ENCODE data around the gene CFAP54.
"Not testable (repeated sequence)": the region's sequence is repeated elsewhere in the genome, so short reads cannot be mapped to it uniquely, and the experiment has no call there.

Gene CFAP54

GRCh38 chr12:96493106-96493505, 3.7 kb downstream of the CFAP54 start:
- Histone ChIP-seq H3K36me3 (ENCODE audit: insufficient read depth, low read length) (no peaks in the 10 kb centered on the region), H3K4me3 (ENCODE audit: low read depth, low read length, poor library complexity, severe bottlenecking) (no peak overlapping the region), H3K27me3 (ENCODE audit: insufficient read depth, low read length) (no peaks in the 10 kb centered on the region), H3K9ac (ENCODE audit: low read length) (no peak overlapping the region), H4K20me1 (ENCODE audit: insufficient read depth, low read length) (no peaks in the 10 kb centered on the region), H3K4me1 (ENCODE audit: insufficient read depth, low read length, severe bottlenecking) (peaks cover 10% of the 10 kb centered on the region), H3K9me2 (ENCODE audit: low read depth, low read length) (no peaks in the 10 kb centered on the region), H2AFZ (ENCODE audit: low read length) (no peak overlapping the region), H3K9me3 (ENCODE audit: low read length) (no peaks in the 10 kb centered on the region), H3K27ac (ENCODE audit: low read depth, low read length, poor library complexity, severe bottlenecking) (no peak overlapping the region), H3K4me2 (ENCODE audit: low read length) (no peak overlapping the region), H3F3A (ENCODE audit: insufficient read depth, low read length) (no peaks in the 10 kb centered on the region), H3K79me2 (ENCODE audit: insufficient read depth, low read length) (no peaks in the 10 kb centered on the region)
- TF ChIP-seq, protein P1, sequence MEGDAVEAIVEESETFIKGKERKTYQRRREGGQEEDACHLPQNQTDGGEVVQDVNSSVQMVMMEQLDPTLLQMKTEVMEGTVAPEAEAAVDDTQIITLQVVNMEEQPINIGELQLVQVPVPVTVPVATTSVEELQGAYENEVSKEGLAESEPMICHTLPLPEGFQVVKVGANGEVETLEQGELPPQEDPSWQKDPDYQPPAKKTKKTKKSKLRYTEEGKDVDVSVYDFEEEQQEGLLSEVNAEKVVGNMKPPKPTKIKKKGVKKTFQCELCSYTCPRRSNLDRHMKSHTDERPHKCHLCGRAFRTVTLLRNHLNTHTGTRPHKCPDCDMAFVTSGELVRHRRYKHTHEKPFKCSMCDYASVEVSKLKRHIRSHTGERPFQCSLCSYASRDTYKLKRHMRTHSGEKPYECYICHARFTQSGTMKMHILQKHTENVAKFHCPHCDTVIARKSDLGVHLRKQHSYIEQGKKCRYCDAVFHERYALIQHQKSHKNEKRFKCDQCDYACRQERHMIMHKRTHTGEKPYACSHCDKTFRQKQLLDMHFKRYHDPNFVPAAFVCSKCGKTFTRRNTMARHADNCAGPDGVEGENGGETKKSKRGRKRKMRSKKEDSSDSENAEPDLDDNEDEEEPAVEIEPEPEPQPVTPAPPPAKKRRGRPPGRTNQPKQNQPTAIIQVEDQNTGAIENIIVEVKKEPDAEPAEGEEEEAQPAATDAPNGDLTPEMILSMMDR (IDR thresholded peaks at IDR 0.05; ENCODE audit: low read length): no peak
- no peak for TF ChIP-seq EZH2 (IDR thresholded peaks at IDR 0.05; ENCODE audit: borderline replicate concordance, low read length)

DNA sequence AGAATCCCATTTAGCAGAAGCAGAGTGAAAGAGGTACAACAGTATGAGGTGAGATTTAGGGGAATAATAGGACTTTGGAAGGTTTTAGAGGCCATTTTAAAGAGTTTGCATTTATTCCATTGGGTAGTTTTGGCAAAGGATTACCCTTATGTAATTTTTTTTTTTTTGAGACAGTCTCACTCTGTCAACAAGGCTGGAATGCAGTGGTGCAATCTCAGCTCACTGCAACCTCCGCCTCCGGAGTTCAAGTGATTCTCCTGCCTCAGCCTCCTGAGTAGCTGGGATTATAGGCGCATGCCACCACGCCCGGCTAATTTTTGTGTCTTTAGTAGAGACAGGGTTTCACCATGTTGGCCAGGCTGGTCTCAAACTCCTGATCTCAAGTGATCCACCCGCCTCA, 4.8 kb downstream of the CFAP54 start:
- H3K4me3 ChIP-seq (ENCODE audit: low read depth, low read length, poor library complexity, severe bottlenecking); H3K9me2 ChIP-seq (ENCODE audit: low read depth, low read length); H3K27ac ChIP-seq (ENCODE audit: low read depth, low read length, poor library complexity, severe bottlenecking); H3K36me3 ChIP-seq (ENCODE audit: insufficient read depth, low read length); H3K27me3 ChIP-seq (ENCODE audit: insufficient read depth, low read length); H2AFZ ChIP-seq (ENCODE audit: low read length); H3K9me3 ChIP-seq (ENCODE audit: low read length); H3K4me2 ChIP-seq (ENCODE audit: low read length); H3K9ac ChIP-seq (ENCODE audit: low read length); H3F3A ChIP-seq (ENCODE audit: insufficient read depth, low read length); H4K20me1 ChIP-seq (ENCODE audit: insufficient read depth, low read length); H3K79me2 ChIP-seq (ENCODE audit: insufficient read depth, low read length): not testable (repeated sequence)
- peaks cover 10% of the 10 kb centered on the region for H3K4me1 ChIP-seq (ENCODE audit: insufficient read depth, low read length, severe bottlenecking)

DNA sequence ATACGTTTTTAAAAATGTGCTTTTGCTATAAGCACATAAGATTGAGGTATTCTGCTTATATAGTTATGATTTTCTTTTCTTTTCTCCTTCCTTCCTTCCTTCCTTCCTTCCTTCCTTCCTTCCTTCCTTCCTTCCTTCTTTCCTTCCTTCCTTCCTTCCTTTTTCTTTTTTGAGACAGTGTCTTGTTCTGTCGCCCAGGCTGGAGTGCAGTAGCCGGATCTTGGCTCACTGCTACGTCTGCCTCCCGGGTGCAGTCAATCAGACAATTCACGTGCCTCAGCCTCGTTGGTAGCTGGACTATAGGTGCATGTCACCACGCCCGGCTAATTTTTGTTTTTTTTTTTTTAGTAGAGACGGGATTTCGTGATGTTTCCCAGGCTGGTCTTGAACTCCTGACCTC, 5.8 kb downstream of the CFAP54 start:
- H3K27me3 ChIP-seq (ENCODE audit: insufficient read depth, low read length): no peaks in the 10 kb centered on the region
- H3K36me3 ChIP-seq (ENCODE audit: insufficient read depth, low read length): no peaks in the 10 kb centered on the region
- TF ChIP-seq EZH2 (IDR thresholded peaks at IDR 0.05; ENCODE audit: borderline replicate concordance, low read length): no peak
- TF ChIP-seq, protein P1 (IDR thresholded peaks at IDR 0.05; ENCODE audit: low read length): no peak
- no peak overlapping the region for H3K4me2 ChIP-seq (ENCODE audit: low read length)
- no peaks in the 10 kb centered on the region for H3F3A ChIP-seq (ENCODE audit: insufficient read depth, low read length)
- H3K9me2 ChIP-seq (ENCODE audit: low read depth, low read length): no peaks in the 10 kb centered on the region
- H3K79me2 ChIP-seq (ENCODE audit: insufficient read depth, low read length): no peaks in the 10 kb centered on the region
- H3K9me3 ChIP-seq (ENCODE audit: low read length): no peaks in the 10 kb centered on the region
- no peak overlapping the region for H3K4me3 ChIP-seq (ENCODE audit: low read depth, low read length, poor library complexity, severe bottlenecking)
- peaks cover 5% of the 10 kb centered on the region for H3K4me1 ChIP-seq (ENCODE audit: insufficient read depth, low read length, severe bottlenecking)
- H2AFZ ChIP-seq (ENCODE audit: low read length): no peak overlapping the region
- H3K27ac ChIP-seq (ENCODE audit: low read depth, low read length, poor library complexity, severe bottlenecking): no peak overlapping the region
- H4K20me1 ChIP-seq (ENCODE audit: insufficient read depth, low read length): no peaks in the 10 kb centered on the region
- H3K9ac ChIP-seq (ENCODE audit: low read length): no peak overlapping the region

DNA sequence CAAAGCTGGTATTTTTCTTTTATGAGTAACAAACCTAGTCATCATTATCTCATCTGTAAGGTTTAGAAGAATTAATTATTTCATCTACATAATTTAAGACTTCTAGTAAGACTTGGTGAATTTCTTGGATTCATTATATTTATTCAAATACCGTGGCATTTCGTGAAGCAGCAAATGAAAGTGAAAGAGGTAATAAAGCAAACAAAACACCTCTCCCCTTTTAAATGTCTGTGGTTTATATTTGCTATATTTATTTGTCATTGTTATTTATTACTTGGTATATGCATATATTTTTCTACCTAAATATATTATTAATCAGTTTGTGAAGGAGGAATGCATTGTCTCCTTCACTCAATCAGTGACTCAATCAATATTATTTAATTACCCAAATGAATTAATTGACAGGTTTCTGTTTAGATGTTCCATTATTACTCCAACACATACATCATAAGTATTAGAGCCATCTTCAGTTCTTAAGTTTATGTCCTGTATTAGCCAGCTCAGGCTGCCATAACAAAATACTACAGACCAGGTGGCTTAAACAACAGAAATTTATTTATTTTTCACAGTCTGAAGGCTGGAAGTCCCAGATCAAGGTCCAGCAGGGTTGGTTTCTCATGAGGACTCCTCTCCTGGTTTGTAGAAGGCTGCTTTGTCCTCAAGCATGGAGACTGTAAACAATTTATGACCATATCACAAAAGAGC, 6.6 kb downstream of the CFAP54 start:
- Histone ChIP-seq H3K9me3 (ENCODE audit: low read length) (no peaks in the 10 kb centered on the region), H3K9me2 (ENCODE audit: low read depth, low read length) (no peaks in the 10 kb centered on the region), H3K79me2 (ENCODE audit: insufficient read depth, low read length) (no peaks in the 10 kb centered on the region), H3K4me1 (ENCODE audit: insufficient read depth, low read length, severe bottlenecking) (peaks cover 11% of the 10 kb centered on the region), H3K27ac (ENCODE audit: low read depth, low read length, poor library complexity, severe bottlenecking) (no peak overlapping the region), H3K4me3 (ENCODE audit: low read depth, low read length, poor library complexity, severe bottlenecking) (no peak overlapping the region), H3F3A (ENCODE audit: insufficient read depth, low read length) (no peaks in the 10 kb centered on the region), H3K9ac (ENCODE audit: low read length) (no peak overlapping the region), H3K36me3 (ENCODE audit: insufficient read depth, low read length) (no peaks in the 10 kb centered on the region), H3K4me2 (ENCODE audit: low read length) (no peak overlapping the region), H4K20me1 (ENCODE audit: insufficient read depth, low read length) (no peaks in the 10 kb centered on the region), H2AFZ (ENCODE audit: low read length) (no peak overlapping the region), H3K27me3 (ENCODE audit: insufficient read depth, low read length) (no peaks in the 10 kb centered on the region)
- TF ChIP-seq, protein P1 (IDR thresholded peaks at IDR 0.05; ENCODE audit: low read length): no peak
- no peak for TF ChIP-seq EZH2 (IDR thresholded peaks at IDR 0.05; ENCODE audit: borderline replicate concordance, low read length)

Measured in OCI-LY1 (cell line).